GM19239 (cell line): Measurements from ENCODE around the gene RSPH3.
A peak's percentile ranks its signal among the peaks of the same experiment; 100 is the strongest.
"Not testable (repeated sequence)": the region's sequence is repeated elsewhere in the genome, so short reads cannot be mapped to it uniquely, and the experiment has no call there.

ENCODE experiments used
- DNase-seq: peaks from one replicate; pipeline ENCODE4 v3.0.0; 2011; ENCODE audit warnings: low spot score; ENCODE audit not compliant: insufficient read length
- FAIRE-seq: peaks from 2 replicates; lab custom pipeline; 2011; peaks lifted over from hg19 to GRCh38; lab: Jason Lieb, UNC

The RSPH3 gene

DNA sequence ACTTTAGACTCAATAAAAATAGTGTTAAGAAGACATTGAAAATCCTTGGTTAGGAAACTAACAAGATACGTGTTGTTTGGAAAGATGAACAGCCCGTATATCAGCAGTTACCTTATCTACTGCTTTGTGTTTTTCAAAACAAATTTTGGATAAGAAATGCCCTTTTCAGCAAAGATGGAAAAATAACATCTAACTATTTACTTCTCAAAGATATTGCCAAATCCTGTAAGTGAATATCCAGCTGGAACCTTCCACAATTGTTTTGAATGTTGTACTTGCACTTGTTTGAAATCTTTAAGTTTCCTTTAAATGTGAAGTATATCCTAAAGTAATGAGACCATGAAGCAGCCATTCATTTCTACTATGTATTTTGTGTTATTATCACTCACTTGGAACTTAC, 30.2 kb upstream of the RSPH3 start:
- no peak for FAIRE-seq
- no peak for DNase-seq

DNA sequence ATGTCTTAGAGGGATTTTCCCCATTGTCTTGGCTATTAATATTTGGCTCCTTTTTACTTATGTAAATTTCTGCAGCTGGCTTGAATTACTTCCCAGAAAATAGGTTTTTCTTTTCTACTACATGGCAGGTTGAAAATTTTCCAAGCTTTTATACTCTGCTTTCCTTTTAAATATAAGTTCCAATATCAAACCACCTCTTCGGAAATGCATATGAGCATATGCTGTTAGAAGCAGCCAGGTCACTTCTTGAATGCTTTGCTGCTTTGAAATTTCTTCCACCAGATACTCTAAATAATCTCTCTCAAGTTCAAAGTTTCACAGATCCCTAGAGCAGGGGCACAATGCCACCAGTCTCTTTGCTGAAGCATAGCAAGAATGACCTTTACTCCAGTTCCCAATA, 25.2 kb upstream of the RSPH3 start:
- FAIRE-seq, DNase-seq: not testable (repeated sequence)

DNA sequence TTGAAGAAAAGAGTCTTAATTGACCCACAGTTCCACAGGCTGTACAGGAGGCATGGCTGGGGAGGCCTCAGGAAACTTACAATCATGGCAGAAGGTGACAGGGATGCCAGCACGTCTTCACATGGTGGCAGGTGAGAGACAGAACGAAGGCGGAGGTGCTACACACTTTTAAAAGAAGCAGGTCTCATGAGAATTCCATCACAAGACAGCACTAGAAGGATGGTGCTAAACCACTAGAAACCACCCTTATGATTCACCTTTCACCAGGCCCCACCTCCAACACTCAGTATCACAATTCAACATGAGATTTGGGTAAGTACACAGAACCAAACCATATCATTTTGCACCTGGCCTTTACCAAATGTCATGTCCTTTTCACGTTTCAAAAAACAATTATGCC, 23.9 kb upstream of the RSPH3 start:
- DNase-seq (no peak), FAIRE-seq (no peak)

GRCh38 chr6:159020011-159020410, 20.0 kb upstream of the RSPH3 start:
- DNase-seq (no peak), FAIRE-seq (peak; percentile 65)

DNA sequence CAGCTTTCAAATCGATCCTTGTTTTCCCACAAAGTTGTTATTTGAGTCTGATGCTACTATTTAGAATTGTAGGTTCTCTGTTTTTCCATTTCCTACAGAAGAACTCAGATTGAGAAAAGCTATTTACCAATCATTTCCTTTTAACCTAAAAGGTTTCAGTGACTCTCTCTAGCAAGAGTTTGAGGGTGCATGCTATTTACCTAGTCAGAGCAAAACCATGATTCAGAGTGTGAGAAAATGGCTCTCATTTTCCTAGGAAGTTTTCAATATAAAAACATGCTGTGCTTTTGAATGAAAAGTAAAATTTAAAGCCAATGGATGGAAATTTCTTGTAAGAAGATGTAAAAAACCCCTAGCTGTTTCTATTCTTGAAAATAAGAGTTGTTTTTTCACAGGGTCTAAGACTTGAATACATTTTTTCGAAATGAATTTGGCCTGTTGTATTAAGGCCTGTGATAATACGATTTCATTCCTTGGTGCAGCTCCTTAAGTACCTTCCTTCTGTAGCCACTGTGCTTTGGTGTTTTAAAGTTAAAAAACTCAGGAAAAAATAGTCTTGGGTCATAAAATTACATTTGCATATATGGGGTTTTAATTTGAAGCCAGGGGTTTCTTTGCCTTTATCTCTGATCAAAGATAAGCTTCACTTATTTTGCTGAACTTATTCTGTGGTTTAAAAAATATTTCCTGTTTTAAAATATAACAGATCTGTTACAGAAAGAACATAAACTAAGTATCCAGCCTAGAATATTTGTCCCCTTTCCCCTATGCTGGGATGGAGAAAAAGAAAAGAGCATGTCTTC, 18.0 kb upstream of the RSPH3 start:
- DNase-seq, result no peak
- peak; percentile 69 for FAIRE-seq

DNA sequence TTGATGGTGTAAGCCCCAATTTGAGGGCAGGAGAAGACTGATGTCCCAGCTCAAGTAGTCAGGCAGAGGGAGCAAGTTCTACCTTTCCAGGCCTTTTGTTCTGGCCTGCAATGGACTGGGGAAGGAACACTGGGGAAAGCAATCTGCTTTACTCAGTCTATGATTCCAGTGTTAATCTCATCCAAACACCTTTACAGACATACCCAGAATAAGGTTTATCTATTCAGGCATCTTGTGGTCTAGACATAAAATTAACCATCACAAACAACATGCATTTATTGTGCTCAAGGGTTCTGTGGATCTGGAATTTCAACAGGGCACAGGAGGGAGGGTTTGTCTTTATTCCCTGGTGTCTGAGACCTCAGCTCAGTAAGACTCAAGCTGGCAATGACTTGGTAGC, 14.4 kb upstream of the RSPH3 start:
- no peak for FAIRE-seq
- no peak for DNase-seq

GRCh38 chr6:159013229-159013628, 13.2 kb upstream of the RSPH3 start:
- no peak for DNase-seq
- FAIRE-seq, result no peak

GRCh38 chr6:159012201-159012600, 12.2 kb upstream of the RSPH3 start:
- DNase-seq (no peak), FAIRE-seq (no peak)

DNA sequence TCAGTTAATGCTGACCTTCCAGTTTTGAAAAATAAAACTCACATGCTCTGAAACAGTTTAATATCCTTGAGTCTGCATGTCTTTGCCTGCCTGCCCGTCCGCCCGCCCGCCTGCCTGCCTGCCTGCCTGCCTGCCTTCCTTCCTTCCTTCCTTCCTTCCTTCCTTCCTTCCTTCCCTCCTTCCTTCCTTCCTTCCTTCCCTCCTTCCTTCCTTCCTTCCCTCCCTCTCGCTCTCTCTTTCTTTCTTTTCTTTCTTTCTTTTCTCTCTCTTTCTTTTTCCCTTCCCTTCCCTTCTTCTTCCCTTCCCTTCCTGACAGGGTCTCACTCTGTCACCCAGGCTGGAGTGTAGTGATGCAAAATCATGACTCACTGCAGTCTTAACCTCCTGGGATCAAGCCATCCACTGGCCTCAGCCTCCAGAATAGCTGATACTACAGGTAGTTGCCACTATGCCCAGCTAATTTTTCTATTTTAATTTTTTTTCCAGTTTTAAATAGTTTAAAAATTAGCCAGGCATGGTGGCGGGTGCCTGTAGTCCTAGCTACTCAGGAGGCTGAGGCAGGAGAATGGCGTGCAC, 10.1 kb upstream of the RSPH3 start:
- FAIRE-seq, DNase-seq: not testable (repeated sequence)

DNA sequence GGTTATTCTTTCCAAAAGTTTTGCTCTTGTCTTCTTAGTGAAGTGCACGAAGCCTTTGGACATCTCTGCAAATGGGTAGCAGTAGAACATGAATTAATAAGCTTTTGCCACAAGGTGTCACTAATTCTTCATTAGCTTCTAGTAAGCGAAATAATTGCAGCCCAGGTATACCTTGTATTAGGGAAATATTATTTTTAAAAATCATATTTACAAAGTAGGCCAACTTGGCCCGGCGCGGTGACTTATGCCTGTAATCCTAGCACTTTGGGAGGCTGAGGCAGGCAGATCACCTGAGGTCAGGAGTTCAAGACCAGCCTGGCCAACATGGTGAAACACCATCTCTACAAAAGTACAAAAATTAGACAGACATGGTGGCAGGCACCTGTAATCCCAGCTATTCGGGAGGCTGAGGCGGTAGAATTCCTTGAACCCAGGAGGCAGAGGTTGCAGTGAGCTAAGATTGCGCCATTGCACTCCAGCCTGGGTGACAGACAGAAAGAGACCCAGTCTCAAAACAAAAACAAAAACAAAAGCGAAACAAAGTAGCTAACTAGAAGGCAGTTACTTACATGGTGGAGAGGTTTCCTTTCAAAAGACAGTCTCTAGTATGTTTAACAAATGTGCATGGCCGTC, 8.8 kb upstream of the RSPH3 start:
- peak; percentile 83 for FAIRE-seq
- DNase-seq, result no peak

DNA sequence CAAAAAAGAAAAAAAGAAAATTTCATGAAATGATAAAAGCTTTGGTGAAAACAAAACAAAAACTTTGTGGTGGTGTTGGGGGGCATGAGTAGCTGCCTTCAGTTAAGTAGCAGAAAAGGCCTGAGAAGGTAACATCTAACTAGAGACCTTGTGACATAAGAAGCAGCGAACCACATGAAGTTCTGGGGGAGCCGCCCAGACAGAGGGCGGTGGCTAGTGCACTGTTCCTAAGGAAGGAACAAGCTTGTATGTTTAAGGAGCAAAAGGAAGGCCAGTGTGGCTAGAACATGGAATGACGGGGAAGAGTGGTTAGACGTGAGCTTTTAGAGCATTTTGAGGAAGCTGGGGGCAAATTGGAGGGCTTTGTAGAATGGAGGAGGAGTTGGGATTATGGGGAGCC, 7.5 kb upstream of the RSPH3 start:
- DNase-seq (no peak), FAIRE-seq (no peak)

- no peak for FAIRE-seq
Measured at GRCh38 chr6:159005436-159005835, 5.4 kb upstream of the RSPH3 start.

DNA sequence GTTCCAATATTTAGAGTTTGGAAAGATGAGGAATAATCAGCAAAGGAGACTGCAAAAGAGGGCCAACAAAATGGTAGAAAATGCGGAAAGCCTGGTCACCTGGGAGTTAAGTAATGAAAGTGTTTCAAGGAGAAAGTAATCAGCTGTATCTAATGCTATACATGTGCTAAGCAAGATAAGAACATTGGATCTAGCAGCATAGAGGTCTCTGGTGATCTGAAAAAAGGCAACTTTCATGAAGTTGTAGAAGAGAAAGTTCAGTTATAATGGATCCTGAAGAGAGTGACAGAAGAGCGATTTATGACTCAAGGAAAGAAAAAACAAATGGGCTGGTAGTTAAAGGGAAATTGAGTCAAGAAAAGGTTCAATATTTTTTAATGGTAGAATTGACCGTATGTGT, 4.6 kb upstream of the RSPH3 start:
- FAIRE-seq (no peak), DNase-seq (no peak)

More at GRCh38 chr6:159005436-159005835, 5.4 kb upstream of the RSPH3 start:
- no peak for DNase-seq

DNA sequence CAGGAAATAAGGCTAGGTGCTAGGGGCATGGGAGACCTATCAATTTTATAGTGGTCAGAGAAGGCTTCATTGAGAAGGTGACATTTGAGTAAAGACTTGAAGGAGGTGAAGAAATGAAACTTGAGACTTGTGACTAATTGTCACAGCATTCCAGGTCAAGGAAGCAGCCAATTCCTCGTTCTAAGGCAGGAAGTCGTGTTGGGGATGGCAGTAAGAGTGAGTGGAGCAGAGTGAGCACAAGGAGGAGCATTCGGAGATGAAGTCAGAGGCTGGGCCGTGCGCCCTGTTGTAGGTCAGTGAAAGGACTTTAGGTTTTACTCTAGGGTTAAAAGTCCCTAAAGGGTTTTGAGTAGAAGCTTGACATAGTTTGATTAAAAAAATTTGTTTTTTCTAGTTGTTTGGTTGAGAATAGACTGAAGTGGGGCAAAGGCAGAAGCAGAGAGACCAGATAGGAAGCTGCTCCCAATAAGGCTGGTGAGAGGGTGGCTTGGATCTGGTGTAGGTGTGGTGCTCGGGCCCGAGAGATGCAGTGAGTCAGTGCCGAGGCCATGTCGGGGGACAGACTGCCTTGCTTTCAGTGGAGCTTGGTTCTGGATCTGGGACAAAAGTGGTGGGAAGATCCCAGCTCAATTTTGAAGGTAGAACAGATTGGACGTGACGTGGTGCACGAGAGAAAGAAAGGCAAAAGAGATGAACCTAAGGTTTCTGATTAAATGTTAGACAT, 2.6 kb upstream of the RSPH3 start:
- FAIRE-seq (no peak), DNase-seq (no peak)

DNA sequence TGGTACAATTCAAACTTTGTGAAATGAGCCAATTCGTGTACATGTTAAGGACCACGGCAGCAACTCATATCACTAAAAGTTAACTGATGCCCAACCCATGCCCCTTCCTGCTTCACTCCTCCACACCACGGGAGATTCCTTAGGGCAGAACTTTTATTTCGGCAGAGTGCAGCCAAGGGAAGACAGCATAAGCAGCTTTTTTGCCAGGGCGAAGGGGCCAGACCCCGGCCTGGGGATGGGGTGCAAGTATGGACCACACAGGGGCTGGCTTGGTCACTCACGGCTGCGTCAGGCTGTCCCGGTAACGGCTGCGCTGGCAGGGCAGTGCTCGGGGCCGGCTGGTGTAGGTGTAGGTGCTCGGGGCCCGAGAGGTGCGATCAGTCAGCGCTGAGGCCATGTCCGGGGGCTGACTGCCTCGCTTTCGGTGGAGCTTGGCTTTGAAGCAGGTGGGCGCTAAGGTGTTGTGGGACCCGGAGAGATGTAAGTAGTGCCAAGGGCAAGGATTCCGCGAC, 792 bp downstream of the RSPH3 start:
- no peak for FAIRE-seq
- no peak for DNase-seq

DNA sequence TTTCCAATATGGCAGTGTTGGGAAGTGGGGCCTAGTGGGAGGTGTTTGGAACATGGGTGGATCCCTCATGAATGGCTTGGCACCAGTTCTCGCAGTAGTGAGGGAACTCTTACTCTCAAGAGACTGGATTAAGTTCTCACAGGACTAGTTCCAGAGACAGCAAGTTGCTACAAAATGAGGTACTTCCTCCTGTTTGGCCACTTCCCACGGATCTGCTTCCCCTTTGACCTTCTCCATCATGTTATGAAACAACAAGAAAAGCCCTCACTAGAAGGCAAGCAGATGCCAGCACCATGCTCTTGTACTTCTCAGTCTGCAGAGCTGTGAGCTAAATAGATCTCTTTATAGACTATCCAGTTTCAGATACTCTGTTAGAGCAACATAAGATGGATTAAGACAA, 3.1 kb downstream of the RSPH3 start:
- DNase-seq (no peak), FAIRE-seq (no peak)

DNA sequence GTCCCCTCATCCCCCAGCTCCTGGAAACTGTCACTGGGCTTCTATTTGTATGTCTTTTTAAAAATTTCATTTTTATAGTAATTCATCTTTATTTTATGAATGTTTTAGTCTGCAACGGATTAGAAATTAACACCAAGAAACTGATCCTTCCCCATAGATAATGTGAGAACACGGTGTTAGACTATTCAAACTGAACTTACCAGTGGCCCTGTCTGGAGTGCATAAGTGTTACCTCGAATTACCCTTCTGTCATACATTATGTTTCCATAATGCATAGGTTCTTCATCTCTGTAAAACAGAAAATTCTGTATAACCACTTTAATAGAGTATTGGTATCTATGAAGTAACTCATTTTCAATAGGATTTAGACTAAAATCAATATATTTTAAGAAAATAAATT, 6.4 kb downstream of the RSPH3 start:
- no peak for DNase-seq
- no peak for FAIRE-seq

DNA sequence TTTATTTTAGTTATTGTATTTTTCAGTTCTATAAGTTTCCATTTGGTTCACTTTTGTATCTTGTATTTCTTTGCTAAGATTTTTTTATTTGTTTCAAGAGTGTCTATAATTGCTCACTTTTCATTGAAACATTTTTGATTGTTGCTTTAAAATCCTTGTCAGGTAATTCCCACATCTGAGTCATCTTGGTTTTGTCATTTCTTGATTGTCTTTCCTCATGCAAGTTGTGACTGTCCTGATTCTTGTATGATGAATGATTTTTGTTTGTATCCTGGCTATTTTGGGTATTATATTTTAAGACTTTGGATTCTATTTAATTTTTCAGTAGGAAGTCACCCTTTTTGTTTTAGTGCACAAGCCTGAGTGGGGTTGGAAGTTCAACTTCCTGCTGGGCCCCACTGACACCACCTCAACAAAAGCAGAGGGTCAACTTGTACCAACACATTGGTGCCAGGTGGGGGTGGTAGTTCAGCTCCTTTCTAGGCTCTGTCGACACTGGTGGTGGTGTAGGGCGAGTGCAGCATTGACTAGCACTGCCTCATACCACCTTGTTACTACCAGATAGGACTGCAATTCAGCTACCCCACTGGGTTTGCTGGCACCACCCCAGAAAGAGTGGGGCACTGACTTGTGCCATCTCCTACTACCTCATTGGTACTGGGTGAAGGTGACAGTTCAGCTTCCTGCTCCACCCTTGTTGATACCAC, 8.8 kb downstream of the RSPH3 start:
- FAIRE-seq (peak; percentile 35), DNase-seq (no peak)

GRCh38 chr6:158989711-158990110, 10.3 kb downstream of the RSPH3 start:
- FAIRE-seq, DNase-seq: not testable (repeated sequence)

DNA sequence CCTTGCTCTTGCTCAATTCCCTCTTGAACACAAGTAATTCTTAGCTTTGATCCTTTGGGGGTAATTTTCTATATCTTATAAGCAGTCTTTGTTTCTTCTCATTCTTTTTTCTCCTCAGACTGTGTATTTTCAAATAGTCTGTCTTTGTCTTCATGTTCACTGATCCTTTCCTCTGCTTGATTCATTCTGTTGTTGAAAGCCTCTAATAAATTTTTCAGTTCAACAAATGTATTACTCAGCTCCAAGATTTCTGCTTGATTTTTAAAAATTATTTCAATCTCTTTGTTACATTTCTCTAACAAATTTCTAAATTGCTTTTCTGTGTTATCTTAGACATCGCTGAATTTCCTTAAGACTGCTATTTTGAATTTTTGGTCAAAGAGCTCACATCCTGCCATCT, 11.5 kb downstream of the RSPH3 start:
- DNase-seq (no peak), FAIRE-seq (no peak)
